Activated CD8-positive, alpha-beta T cell treated with anti-CD3 and anti-CD28 coated beads for 36 hours (primary cell): ENCODE measurements around the gene BTG4. TPM values are rescaled to one million over a fixed set of nuclear protein-coding genes. Genes with fewer than 3 reads are reported as not detected.
A peak's percentile ranks its signal among the peaks of the same experiment; 100 is the strongest.

ENCODE experiments used
- microRNA-seq: library from miRNA; unstranded; fragments of <30 nt; microRNA quantifications from one replicate; pipeline ENCODE4 v1.2.0, GENCODE V29; 2022; ENCODE audit warnings: borderline microRNAs expressed, borderline replicate concordance
- total RNA-seq, 2 experiments: library from RNA; stranded (reverse); gene quantifications; one replicate each; pipeline ENCODE4 v1.2.3, GENCODE V29; 2021

Gene BTG4
- total RNA-seq, 2 experiments from 2014 or later: 0.36 to 0.98 TPM

Small RNA genes within 50 kb of the gene (microRNA-seq; reads per million reads assigned to microRNA genes)
- gene MIR34B (15.1 reads per million, percentile 41 among the genes with 10 or more reads in this experiment), gene MIR34C (244 reads per million, percentile 76 among the genes with 10 or more reads in this experiment)

Other genes with a start within 250 kb of the BTG4 start
- gene POU2AF3, start 213.8 kb downstream of the BTG4 start, total RNA-seq: not detected
- gene POU2AF1, start 133.1 kb downstream of the BTG4 start, total RNA-seq: 1 to 10 TPM; 3.6 to 4.5 TPM
- not detected for gene HOATZ, start 2.4 kb upstream of the BTG4 start, total RNA-seq
- gene LAYN, start 28.3 kb upstream of the BTG4 start, total RNA-seq: 10 to 100 TPM; 92.2 to 93.7 TPM
- gene SIK2, start 90.1 kb upstream of the BTG4 start, total RNA-seq: 1 to 10 TPM; 7.4 to 8.0 TPM